ENCODE measurements around the gene DLEC1. TPM values are rescaled to one million over a fixed set of nuclear protein-coding genes. Genes with fewer than 3 reads are reported as not detected.
A peak's percentile ranks its signal among the peaks of the same experiment; 100 is the strongest.

DLEC1 gene
- total RNA-seq, 4 donors from 2014 or later = 3.7 to 96.0 (median 7.1) TPM

GRCh38 chr3:38139191-38139590, 100.2 kb downstream of the DLEC1 start:
- H3K27ac ChIP-seq = peak overlapping the region in 3 of 4 donors; percentile 92 to 96 (median 93)
- H3K4me3 ChIP-seq = peak overlapping the region; percentile 70 to 98 (median 88)
- no peaks in the 10 kb centered on the region for H3K9me3 ChIP-seq
- DNase-seq (ENCODE audit: low spot score in 2 of 2) = no peak
- peaks cover 0 to 37% (median 4%) of the 10 kb centered on the region in 3 donors for H3K36me3 ChIP-seq
- 6 to 20% methylated on average over 6 to 8 of the region's 8 CpGs for WGBS, 2 donors
- TF ChIP-seq POLR2A (IDR thresholded peaks at IDR 0.05) = no peak
- TF ChIP-seq EP300 (IDR thresholded peaks at IDR 0.05) = no peak
- TF ChIP-seq, protein P1, sequence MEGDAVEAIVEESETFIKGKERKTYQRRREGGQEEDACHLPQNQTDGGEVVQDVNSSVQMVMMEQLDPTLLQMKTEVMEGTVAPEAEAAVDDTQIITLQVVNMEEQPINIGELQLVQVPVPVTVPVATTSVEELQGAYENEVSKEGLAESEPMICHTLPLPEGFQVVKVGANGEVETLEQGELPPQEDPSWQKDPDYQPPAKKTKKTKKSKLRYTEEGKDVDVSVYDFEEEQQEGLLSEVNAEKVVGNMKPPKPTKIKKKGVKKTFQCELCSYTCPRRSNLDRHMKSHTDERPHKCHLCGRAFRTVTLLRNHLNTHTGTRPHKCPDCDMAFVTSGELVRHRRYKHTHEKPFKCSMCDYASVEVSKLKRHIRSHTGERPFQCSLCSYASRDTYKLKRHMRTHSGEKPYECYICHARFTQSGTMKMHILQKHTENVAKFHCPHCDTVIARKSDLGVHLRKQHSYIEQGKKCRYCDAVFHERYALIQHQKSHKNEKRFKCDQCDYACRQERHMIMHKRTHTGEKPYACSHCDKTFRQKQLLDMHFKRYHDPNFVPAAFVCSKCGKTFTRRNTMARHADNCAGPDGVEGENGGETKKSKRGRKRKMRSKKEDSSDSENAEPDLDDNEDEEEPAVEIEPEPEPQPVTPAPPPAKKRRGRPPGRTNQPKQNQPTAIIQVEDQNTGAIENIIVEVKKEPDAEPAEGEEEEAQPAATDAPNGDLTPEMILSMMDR (IDR thresholded peaks at IDR 0.05) = no peak
- H3K27me3 ChIP-seq = no peaks in the 10 kb centered on the region
- H3K4me1 ChIP-seq = peaks cover 0 to 50% (median 23%) of the 10 kb centered on the region in 4 donors

DNA sequence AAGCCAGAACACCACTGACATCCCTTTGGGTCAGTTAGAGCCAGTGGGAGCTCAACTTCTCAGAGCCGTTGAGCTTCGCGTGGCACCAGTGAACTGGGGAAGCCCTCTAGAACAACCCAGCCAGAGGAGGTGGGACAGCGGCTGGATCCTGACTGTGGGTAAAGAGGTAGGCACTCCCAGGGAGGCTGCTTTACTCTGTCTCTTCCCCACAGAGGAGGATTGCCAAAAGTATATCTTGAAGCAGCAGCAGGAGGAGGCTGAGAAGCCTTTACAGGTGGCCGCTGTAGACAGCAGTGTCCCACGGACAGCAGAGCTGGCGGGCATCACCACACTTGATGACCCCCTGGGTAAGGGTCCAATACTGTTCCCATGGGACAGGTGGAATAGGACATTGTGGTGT, 100.6 kb downstream of the DLEC1 start:
- Histone ChIP-seq H3K27me3 (no peaks in the 10 kb centered on the region), H3K27ac (peak overlapping the region in 2 of 4 donors; percentile 92 to 96), H3K4me1 (peaks cover 0 to 47% (median 23%) of the 10 kb centered on the region in 4 donors), H3K9me3 (no peaks in the 10 kb centered on the region), H3K4me3 (peak overlapping the region in 3 of 4 donors; percentile 70 to 98 (median 92)), H3K36me3 (peaks cover 0 to 32% (median 4%) of the 10 kb centered on the region in 3 donors)
- no peak for TF ChIP-seq EP300 (IDR thresholded peaks at IDR 0.05)
- TF ChIP-seq, protein P1 (IDR thresholded peaks at IDR 0.05) = no peak
- TF ChIP-seq POLR2A (IDR thresholded peaks at IDR 0.05) = no peak
- no peak for DNase-seq (ENCODE audit: low spot score in 2 of 2)
- 84 to 85% methylated on average over 7 of the region's 7 CpGs for WGBS, 2 donors

- no peak overlapping the region for H3K4me3 ChIP-seq
- 93 to 95% methylated on average over 12 to 13 of the region's 13 CpGs for WGBS, 2 donors
- peaks cover 0 to 38% (median 19%) of the 10 kb centered on the region in 4 donors for H3K4me1 ChIP-seq
- H3K36me3 ChIP-seq = peaks cover 0 to 27% (median 4%) of the 10 kb centered on the region in 3 donors
- H3K27me3 ChIP-seq = no peaks in the 10 kb centered on the region
- TF ChIP-seq EP300 (IDR thresholded peaks at IDR 0.05) (no peak), POLR2A (IDR thresholded peaks at IDR 0.05) (no peak)
- TF ChIP-seq, protein P1 (IDR thresholded peaks at IDR 0.05) = no peak
- no peak overlapping the region for H3K27ac ChIP-seq
- no peak for DNase-seq (ENCODE audit: low spot score in 2 of 2)
- H3K9me3 ChIP-seq = no peaks in the 10 kb centered on the region
These were observed 101.5 kb downstream of the DLEC1 start for GRCh38 chr3:38140326-38141172.

DNA sequence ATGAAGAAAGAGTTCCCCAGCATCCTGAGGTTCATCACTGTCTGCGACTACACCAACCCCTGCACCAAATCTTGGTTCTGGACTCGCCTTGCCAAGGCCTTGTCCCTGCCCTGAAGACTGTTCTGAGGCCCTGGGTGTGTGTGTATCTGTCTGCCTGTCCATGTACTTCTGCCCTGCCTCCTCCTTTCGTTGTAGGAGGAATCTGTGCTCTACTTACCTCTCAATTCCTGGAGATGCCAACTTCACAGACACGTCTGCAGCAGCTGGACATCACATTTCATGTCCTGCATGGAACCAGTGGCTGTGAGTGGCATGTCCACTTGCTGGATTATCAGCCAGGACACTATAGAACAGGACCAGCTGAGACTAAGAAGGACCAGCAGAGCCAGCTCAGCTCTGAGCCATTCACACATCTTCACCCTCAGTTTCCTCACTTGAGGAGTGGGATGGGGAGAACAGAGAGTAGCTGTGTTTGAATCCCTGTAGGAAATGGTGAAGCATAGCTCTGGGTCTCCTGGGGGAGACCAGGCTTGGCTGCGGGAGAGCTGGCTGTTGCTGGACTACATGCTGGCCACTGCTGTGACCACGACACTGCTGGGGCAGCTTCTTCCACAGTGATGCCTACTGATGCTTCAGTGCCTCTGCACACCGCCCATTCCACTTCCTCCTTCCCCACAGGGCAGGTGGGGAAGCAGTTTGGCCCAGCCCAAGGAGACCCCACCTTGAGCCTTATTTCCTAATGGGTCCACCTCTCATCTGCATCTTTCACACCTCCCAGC, 102.4 kb downstream of the DLEC1 start:
- H3K36me3 ChIP-seq = peaks cover 0 to 27% (median 4%) of the 10 kb centered on the region in 3 donors
- H3K4me1 ChIP-seq = peaks cover 0 to 30% (median 14%) of the 10 kb centered on the region in 4 donors
- H3K4me3 ChIP-seq = no peak overlapping the region
- no peak for DNase-seq (ENCODE audit: low spot score in 2 of 2)
- H3K9me3 ChIP-seq = peaks cover 0 to 5% (median 0%) of the 10 kb centered on the region in 4 donors
- no peak overlapping the region for H3K27ac ChIP-seq
- no peak for TF ChIP-seq POLR2A (IDR thresholded peaks at IDR 0.05)
- no peak for TF ChIP-seq EP300 (IDR thresholded peaks at IDR 0.05)
- TF ChIP-seq, protein P1 (IDR thresholded peaks at IDR 0.05) = no peak
- H3K27me3 ChIP-seq = no peaks in the 10 kb centered on the region
- WGBS, 2 donors = 93% methylated on average over 7 of the region's 7 CpGs

Measured in tibial nerve (tissue), 4 donors.